NCI-H748 (cell line): ENCODE results near the gene SPRING1.

Source experiments
- DNase-seq: peaks from one replicate; lab custom pipeline; 2025; ENCODE audit not compliant: unreplicated experiment; lab: John Stamatoyannopoulos, UW

The SPRING1 gene

GRCh38 chr12:116709768-116710167 is 28.1 kb downstream of the SPRING1 start:
- peak; percentile 6 for DNase-seq

GRCh38 chr12:116708826-116709756 is 28.8 kb downstream of the SPRING1 start:
- DNase-seq, result peak; percentile 83

- DNase-seq, result no peak
Measured at GRCh38 chr12:116707751-116708150, 30.1 kb downstream of the SPRING1 start.

- DNase-seq, result peak; percentile 67
Measured at GRCh38 chr12:116703214-116703795, 34.6 kb downstream of the SPRING1 start.

GRCh38 chr12:116701432-116701831 is 36.4 kb downstream of the SPRING1 start:
- no peak for DNase-seq

- no peak for DNase-seq
Measured at GRCh38 chr12:116700066-116700465, 37.8 kb downstream of the SPRING1 start.

GRCh38 chr12:116698554-116699075 is 39.3 kb downstream of the SPRING1 start:
- peak; percentile 41 for DNase-seq

- peak; percentile 96 for DNase-seq
Measured at GRCh38 chr12:116698116-116698515, 39.8 kb downstream of the SPRING1 start.

GRCh38 chr12:116697716-116698115 is 40.2 kb downstream of the SPRING1 start:
- DNase-seq, result no peak

- peak; percentile 67 for DNase-seq
Measured at GRCh38 chr12:116697305-116697704, 40.6 kb downstream of the SPRING1 start.

- DNase-seq, result no peak
Measured at GRCh38 chr12:116695464-116695725, 42.5 kb downstream of the SPRING1 start.

- no peak for DNase-seq
Measured at GRCh38 chr12:116694653-116695463, 43.0 kb downstream of the SPRING1 start.

- DNase-seq, result peak; percentile 83
Measured at GRCh38 chr12:116693286-116694227, 44.3 kb downstream of the SPRING1 start.

GRCh38 chr12:116692605-116693004 is 45.3 kb downstream of the SPRING1 start:
- DNase-seq, result no peak

GRCh38 chr12:116691636-116692035 is 46.2 kb downstream of the SPRING1 start:
- DNase-seq, result no peak

GRCh38 chr12:116691205-116691604 is 46.7 kb downstream of the SPRING1 start:
- DNase-seq, result no peak

GRCh38 chr12:116689979-116690744 is 47.7 kb downstream of the SPRING1 start:
- DNase-seq, result no peak

- no peak for DNase-seq
Measured at GRCh38 chr12:116689521-116689920, 48.3 kb downstream of the SPRING1 start.
